Measurements from ENCODE around the gene NDUFA8.

- TF ChIP-seq EZH2 (IDR thresholded peaks at IDR 0.05; ENCODE audit: borderline replicate concordance, low read depth, low read length, poor library complexity, severe bottlenecking) = no peak
- TF ChIP-seq, protein P1, sequence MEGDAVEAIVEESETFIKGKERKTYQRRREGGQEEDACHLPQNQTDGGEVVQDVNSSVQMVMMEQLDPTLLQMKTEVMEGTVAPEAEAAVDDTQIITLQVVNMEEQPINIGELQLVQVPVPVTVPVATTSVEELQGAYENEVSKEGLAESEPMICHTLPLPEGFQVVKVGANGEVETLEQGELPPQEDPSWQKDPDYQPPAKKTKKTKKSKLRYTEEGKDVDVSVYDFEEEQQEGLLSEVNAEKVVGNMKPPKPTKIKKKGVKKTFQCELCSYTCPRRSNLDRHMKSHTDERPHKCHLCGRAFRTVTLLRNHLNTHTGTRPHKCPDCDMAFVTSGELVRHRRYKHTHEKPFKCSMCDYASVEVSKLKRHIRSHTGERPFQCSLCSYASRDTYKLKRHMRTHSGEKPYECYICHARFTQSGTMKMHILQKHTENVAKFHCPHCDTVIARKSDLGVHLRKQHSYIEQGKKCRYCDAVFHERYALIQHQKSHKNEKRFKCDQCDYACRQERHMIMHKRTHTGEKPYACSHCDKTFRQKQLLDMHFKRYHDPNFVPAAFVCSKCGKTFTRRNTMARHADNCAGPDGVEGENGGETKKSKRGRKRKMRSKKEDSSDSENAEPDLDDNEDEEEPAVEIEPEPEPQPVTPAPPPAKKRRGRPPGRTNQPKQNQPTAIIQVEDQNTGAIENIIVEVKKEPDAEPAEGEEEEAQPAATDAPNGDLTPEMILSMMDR (conservative IDR thresholded peaks at IDR 0.05; ENCODE audit: low read depth, low read length) = no peak
Observed at GRCh38 chr9:122159026-122159924, at the start of gene NDUFA8, which contains the start of gene MORN5.
